SK-N-SH (cell line): Measurements from ENCODE around the gene APLP1. TPM values are rescaled to one million over a fixed set of nuclear protein-coding genes. Genes with fewer than 3 reads are reported as not detected.

ENCODE experiments used
- CTCF ChIA-PET: fragments of 300-600, 350-600 bp; formaldehyde crosslinking; extraction: SDS; loops from one replicate; lab custom pipeline; 2021; lab: Yijun Ruan, JAX
- POLR2A ChIA-PET: fragments of 350-600 bp; sonication (Branson Sonifier 250); formaldehyde crosslinking; extraction: SDS; loops from one replicate; lab custom pipeline; 2020; ENCODE audit warnings: antibody characterized with exemption, inconsistent platforms; lab: Yijun Ruan, JAX
- DNase-seq: peaks from one replicate; pipeline ENCODE4 v3.0.0; 2012
- H2AFZ ChIP-seq: fragments of 200-600 bp; sonication (generic); 2 replicates; pipeline ENCODE4 v1.8.1; 2016; ENCODE audit warnings: antibody characterized with exemption, mild to moderate bottlenecking, low read depth
- H3F3A ChIP-seq: fragments of 200-600 bp; sonication (generic); replicated peaks from 2 replicates; pipeline ENCODE3; 2016; ENCODE audit warnings: antibody characterized with exemption, mild to moderate bottlenecking; ENCODE audit not compliant: insufficient read depth
- H3K27ac ChIP-seq, 2 experiments: fragments of 200-500 bp in 1 of 2; fragments of 200-600 bp in 1 of 2; sonication (Bioruptor generic) in 1 of 2; sonication (generic), shearing (Covaris generic) in 1 of 2; 2 replicates each; pipeline versions ENCODE4 v1.5.1 to v1.6.1; 2014 to 2016; ENCODE audit warnings: low read depth in 2 of 2, inconsistent platforms in 1 of 2, low read length in 1 of 2, mild to moderate bottlenecking in 1 of 2, mixed read lengths in 1 of 2
- H3K27me3 ChIP-seq: fragments of 200-600 bp; sonication (generic), shearing (Covaris generic); 2 replicates; pipeline ENCODE4 v1.6.1; 2016; ENCODE audit warnings: mixed run types; ENCODE audit not compliant: insufficient read depth
- H3K36me3 ChIP-seq, 2 experiments: fragments of 200-500 bp in 1 of 2; fragments of 200-600 bp in 1 of 2; sonication (Bioruptor generic) in 1 of 2; sonication (generic) in 1 of 2; replicated peaks in 1 of 2; 2 replicates each; pipeline versions ENCODE3 to v1.5.1; 2014 to 2016; ENCODE audit warnings: low read length in 1 of 2, mild to moderate bottlenecking in 1 of 2; ENCODE audit not compliant: insufficient read depth in 2 of 2, control insufficient read depth in 1 of 2
- H3K4me1 ChIP-seq, 2 experiments: fragments of 200-500 bp in 1 of 2; fragments of 200-600 bp in 1 of 2; sonication (Bioruptor generic) in 1 of 2; sonication (generic), shearing (Covaris generic) in 1 of 2; 2 replicates each; pipeline versions ENCODE4 v1.5.1 to v1.6.1; 2014 to 2016; ENCODE audit warnings: low read depth in 1 of 2, low read length in 1 of 2, mixed run types in 1 of 2; ENCODE audit not compliant: insufficient read depth in 2 of 2, control insufficient read depth in 1 of 2
- H3K4me2 ChIP-seq: fragments of 200-600 bp; sonication (generic), shearing (Covaris generic); 2 replicates; pipeline ENCODE4 v1.6.1; 2017; ENCODE audit warnings: mixed run types
- H3K4me3 ChIP-seq, 2 experiments: fragments of 200-500 bp in 1 of 2; fragments of 200-600 bp in 1 of 2; sonication (Bioruptor generic) in 1 of 2; sonication (generic), shearing (Covaris generic) in 1 of 2; 2 replicates each; pipeline versions ENCODE4 v1.5.1 to v1.8.1; 2014 to 2016; ENCODE audit warnings: low read depth in 2 of 2, inconsistent platforms in 1 of 2, low read length in 1 of 2, mild to moderate bottlenecking in 1 of 2, mixed read lengths in 1 of 2, moderate library complexity in 1 of 2
- H3K79me2 ChIP-seq: fragments of 200-600 bp; sonication (generic); 2 replicates; pipeline ENCODE4 v1.8.1; 2017; ENCODE audit warnings: mild to moderate bottlenecking; ENCODE audit not compliant: insufficient read depth
- H3K9ac ChIP-seq: fragments of 200-600 bp; sonication (generic); 2 replicates; pipeline ENCODE4 v1.6.1; 2017; ENCODE audit warnings: mixed run types
- H3K9me2 ChIP-seq: fragments of 200-600 bp; sonication (generic); 2 replicates; pipeline ENCODE4 v1.6.1; 2017; ENCODE audit warnings: mixed run types
- H3K9me3 ChIP-seq: fragments of 200-600 bp; sonication (generic); 2 replicates; pipeline ENCODE4 v1.6.1; 2017; ENCODE audit warnings: mixed run types, mild to moderate bottlenecking, moderate library complexity
- H4K20me1 ChIP-seq: fragments of 200-600 bp; sonication (generic); 2 replicates; pipeline ENCODE4 v1.6.1; 2017; ENCODE audit warnings: mild to moderate bottlenecking, mixed run types; ENCODE audit not compliant: insufficient read depth
- CHD2 ChIP-seq: fragments of 150-350 bp; IDR thresholded peaks from 2 replicates; pipeline ENCODE4 v1.6.1; 2018; ENCODE audit warnings: low read length; ENCODE audit not compliant: partially characterized antibody
- EZH2phosphoT487 ChIP-seq: fragments of 200-600 bp; sonication (generic); IDR thresholded peaks from 2 replicates; pipeline ENCODE4 v1.6.1; 2017; ENCODE audit warnings: low read depth, mixed run types, mild to moderate bottlenecking, antibody characterized with exemption, moderate library complexity, borderline replicate concordance
- FOSL2 ChIP-seq: IDR thresholded peaks from 2 replicates; pipeline ENCODE4 v1.4.0; 2012; ENCODE audit warnings: low read depth, mild to moderate bottlenecking, moderate library complexity, borderline replicate concordance
- FOXM1 ChIP-seq: IDR thresholded peaks from 2 replicates; pipeline ENCODE4 v1.4.0; 2012; ENCODE audit warnings: low read depth, mild to moderate bottlenecking
- GABPA ChIP-seq: IDR thresholded peaks from 2 replicates; pipeline ENCODE4 v1.4.0; 2012; ENCODE audit warnings: low read depth, mild to moderate bottlenecking
- JUND ChIP-seq: IDR thresholded peaks from 2 replicates; pipeline ENCODE4 v1.4.0; 2012
- MXI1 ChIP-seq: IDR thresholded peaks from 2 replicates; pipeline ENCODE4 v1.6.1; 2012; ENCODE audit warnings: mild to moderate bottlenecking, low read depth, low read length, improper control_type of control experiment
- NFIC ChIP-seq: IDR thresholded peaks from 2 replicates; pipeline ENCODE4 v1.4.0; 2012; ENCODE audit warnings: borderline replicate concordance
- RXRA ChIP-seq: IDR thresholded peaks from 2 replicates; pipeline ENCODE4 v1.4.0; 2012; ENCODE audit warnings: low read depth, mild to moderate bottlenecking, borderline replicate concordance
- SMC3 ChIP-seq: IDR thresholded peaks from 2 replicates; pipeline ENCODE4 v1.6.1; 2012; ENCODE audit warnings: low read depth, low read length, improper control_type of control experiment
- TEAD4 ChIP-seq: IDR thresholded peaks from 2 replicates; pipeline ENCODE4 v1.4.0; 2012; ENCODE audit warnings: mild to moderate bottlenecking, borderline replicate concordance; ENCODE audit not compliant: insufficient read depth
- WGBS: methylation state at CpG from one replicate; pipeline ENCODE4 v1.1.6; 2017; ENCODE audit warnings: low lambda C conversion rate; 5-methylcytosine and 5-hydroxymethylcytosine counted together
- polyA plus RNA-seq, 3 experiments: library from polyadenylated mRNA; depleted of rRNA; stranded (reverse); fragments of >200 nt; gene quantifications; 2 replicates each; pipeline ENCODE4 v1.2.3, GENCODE V29; 2012
- TF ChIP-seq, protein P1 (sequence below): IDR thresholded peaks from 2 replicates; pipeline ENCODE4 v1.6.1; 2012; ENCODE audit warnings: mild to moderate bottlenecking, low read depth, low read length, moderate library complexity
- TF ChIP-seq, protein P2 (sequence below): fragments of 150-350 bp; IDR thresholded peaks from 2 replicates; pipeline ENCODE4 v1.6.1; 2016; ENCODE audit warnings: mild to moderate bottlenecking, low read depth, low read length

Gene APLP1
- polyA plus RNA-seq, 1 of the 3 experiments (the other 2 are of a cell fraction), result 66.7 TPM

DNA sequence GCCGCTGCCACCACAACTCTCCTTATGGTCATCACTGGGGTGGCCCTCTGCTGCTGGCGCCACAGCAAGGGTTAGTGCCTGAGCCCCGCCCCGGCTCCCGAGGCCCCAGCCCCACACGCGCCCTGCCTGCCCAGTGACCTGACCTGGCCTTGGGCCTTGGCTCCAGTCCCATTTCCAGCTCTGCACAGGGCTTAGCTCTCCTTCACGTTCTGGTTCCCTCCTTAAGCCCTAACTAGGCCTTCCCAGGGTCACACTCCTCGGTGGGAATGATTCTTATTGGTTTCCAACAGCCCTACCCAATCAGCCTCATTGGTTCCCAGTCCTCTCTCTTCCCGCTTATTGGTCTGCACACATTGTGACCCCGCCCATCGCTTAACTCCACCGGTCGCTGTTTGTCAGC, 5.8 kb upstream of the APLP1 start (continued):
- TF ChIP-seq, protein P1, sequence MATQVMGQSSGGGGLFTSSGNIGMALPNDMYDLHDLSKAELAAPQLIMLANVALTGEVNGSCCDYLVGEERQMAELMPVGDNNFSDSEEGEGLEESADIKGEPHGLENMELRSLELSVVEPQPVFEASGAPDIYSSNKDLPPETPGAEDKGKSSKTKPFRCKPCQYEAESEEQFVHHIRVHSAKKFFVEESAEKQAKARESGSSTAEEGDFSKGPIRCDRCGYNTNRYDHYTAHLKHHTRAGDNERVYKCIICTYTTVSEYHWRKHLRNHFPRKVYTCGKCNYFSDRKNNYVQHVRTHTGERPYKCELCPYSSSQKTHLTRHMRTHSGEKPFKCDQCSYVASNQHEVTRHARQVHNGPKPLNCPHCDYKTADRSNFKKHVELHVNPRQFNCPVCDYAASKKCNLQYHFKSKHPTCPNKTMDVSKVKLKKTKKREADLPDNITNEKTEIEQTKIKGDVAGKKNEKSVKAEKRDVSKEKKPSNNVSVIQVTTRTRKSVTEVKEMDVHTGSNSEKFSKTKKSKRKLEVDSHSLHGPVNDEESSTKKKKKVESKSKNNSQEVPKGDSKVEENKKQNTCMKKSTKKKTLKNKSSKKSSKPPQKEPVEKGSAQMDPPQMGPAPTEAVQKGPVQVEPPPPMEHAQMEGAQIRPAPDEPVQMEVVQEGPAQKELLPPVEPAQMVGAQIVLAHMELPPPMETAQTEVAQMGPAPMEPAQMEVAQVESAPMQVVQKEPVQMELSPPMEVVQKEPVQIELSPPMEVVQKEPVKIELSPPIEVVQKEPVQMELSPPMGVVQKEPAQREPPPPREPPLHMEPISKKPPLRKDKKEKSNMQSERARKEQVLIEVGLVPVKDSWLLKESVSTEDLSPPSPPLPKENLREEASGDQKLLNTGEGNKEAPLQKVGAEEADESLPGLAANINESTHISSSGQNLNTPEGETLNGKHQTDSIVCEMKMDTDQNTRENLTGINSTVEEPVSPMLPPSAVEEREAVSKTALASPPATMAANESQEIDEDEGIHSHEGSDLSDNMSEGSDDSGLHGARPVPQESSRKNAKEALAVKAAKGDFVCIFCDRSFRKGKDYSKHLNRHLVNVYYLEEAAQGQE, result no peak
- no peak for TF ChIP-seq FOSL2
- TF ChIP-seq GABPA, result no peak

DNA sequence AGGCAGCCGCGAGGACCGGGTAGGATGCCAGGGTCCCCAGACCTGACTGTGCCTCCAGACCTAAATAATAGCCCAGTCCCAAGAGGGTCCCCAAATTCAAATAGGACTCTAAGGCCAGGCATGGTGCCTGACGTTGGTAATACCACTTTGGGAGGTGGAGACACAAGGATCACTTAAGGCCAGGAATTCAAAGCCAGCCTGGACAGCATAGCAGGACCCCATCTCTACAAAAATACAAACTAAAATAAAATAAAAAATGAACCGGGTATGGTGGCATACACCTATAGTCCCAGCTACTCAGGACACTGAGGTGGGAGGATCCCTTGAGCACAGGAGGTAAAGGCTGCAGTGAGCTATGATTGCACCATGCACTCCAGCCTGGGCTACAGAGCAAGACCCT, 5.4 kb upstream of the APLP1 start:
- H3K27me3 ChIP-seq, result no peaks in the 10 kb centered on the region
- H3K4me3 ChIP-seq, result no peak overlapping the region
- H4K20me1 ChIP-seq, result no peaks in the 10 kb centered on the region
- H3K36me3 ChIP-seq, result no peaks in the 10 kb centered on the region
- no peaks in the 10 kb centered on the region for H3K9me2 ChIP-seq
- no peaks in the 10 kb centered on the region for H3K9me3 ChIP-seq
- H3F3A ChIP-seq, result no peaks in the 10 kb centered on the region
- WGBS, result 69% methylated on average over 5 of the region's 5 CpGs
- H3K4me2 ChIP-seq, result no peak overlapping the region
- peaks cover 0 to 5% of the 10 kb centered on the region in 2 experiments; a peak in 1 of 4 replicates for H3K4me1 ChIP-seq
- no peak overlapping the region for H2AFZ ChIP-seq
- no peak overlapping the region for H3K27ac ChIP-seq
- CTCF ChIA-PET, result no interaction called here
- DNase-seq, result no peak
- no peaks in the 10 kb centered on the region for H3K79me2 ChIP-seq
- TF ChIP-seq SMC3 (no peak), NFIC (no peak), FOXM1 (no peak), RXRA (no peak), CHD2 (no peak), EZH2phosphoT487 (no peak), TEAD4 (no peak), JUND (no peak), MXI1 (no peak)
- TF ChIP-seq, protein P2, sequence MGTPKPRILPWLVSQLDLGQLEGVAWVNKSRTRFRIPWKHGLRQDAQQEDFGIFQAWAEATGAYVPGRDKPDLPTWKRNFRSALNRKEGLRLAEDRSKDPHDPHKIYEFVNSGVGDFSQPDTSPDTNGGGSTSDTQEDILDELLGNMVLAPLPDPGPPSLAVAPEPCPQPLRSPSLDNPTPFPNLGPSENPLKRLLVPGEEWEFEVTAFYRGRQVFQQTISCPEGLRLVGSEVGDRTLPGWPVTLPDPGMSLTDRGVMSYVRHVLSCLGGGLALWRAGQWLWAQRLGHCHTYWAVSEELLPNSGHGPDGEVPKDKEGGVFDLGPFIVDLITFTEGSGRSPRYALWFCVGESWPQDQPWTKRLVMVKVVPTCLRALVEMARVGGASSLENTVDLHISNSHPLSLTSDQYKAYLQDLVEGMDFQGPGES, result no peak
- TF ChIP-seq, all 33 proteins: peak for 0
- H3K9ac ChIP-seq, result no peak overlapping the region
- POLR2A ChIA-PET, result no interaction called here
